ENCODE results near the gene KDM2B.
"Not testable (repeated sequence)": the region's sequence is repeated elsewhere in the genome, so short reads cannot be mapped to it uniquely, and the experiment has no call there.

The KDM2B gene

GRCh38 chr12:121580959-121581685, at the start of gene KDM2B:
TSS of gene KDM2B (minus strand) at chr12:121581023. CDS start at chr12:121580911, 112 bp downstream.
- peak; percentile 72 for DNase-seq

GRCh38 chr12:121628536-121628935, 47.7 kb upstream of the KDM2B start:
- no peak for DNase-seq

GRCh38 chr12:121628037-121628436, 47.2 kb upstream of the KDM2B start:
- peak; percentile 22 for DNase-seq

DNA sequence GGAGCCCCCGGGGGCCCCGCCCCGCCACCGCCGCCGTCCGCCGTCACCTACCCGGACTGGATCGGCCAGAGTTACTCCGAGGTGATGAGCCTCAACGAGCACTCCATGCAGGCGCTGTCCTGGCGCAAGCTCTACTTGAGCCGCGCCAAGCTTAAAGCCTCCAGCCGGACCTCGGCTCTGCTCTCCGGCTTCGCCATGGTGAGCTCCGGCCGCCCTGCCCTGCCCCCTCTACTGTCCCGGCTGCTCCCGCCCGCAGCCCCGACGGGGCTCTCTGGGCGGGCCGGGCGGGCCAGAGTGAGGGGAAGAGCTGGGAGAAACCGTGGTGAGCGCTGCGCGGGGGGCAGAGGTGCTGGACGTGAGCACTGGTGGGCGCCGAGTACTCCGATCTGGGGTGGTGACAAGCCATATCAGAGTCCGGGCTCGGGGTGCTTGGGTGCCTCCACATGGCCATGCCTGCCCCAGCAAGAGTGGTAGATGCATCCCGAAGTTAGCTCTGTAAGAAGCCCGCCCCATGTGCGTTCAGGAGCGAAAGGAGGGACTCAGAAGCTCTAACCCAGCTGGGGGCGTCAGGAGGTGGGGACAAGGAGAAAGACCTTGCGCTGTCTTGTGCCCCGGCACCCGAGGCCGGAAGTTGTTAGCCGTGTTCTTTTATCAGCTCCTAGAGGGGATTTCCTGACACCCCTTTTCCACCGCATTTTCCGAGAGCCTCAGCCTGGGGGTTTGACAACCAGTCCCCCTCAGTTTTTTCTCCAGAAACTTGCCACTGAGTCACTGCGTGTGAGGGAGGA, 46.2 kb upstream of the KDM2B start:
- DNase-seq, result peak; percentile 85

GRCh38 chr12:121626087-121626852, 45.4 kb upstream of the KDM2B start, which contains the start of gene ORAI1:
TSS of gene ORAI1 (plus strand) at chr12:121626530.
- peak; percentile 99 for DNase-seq

DNA sequence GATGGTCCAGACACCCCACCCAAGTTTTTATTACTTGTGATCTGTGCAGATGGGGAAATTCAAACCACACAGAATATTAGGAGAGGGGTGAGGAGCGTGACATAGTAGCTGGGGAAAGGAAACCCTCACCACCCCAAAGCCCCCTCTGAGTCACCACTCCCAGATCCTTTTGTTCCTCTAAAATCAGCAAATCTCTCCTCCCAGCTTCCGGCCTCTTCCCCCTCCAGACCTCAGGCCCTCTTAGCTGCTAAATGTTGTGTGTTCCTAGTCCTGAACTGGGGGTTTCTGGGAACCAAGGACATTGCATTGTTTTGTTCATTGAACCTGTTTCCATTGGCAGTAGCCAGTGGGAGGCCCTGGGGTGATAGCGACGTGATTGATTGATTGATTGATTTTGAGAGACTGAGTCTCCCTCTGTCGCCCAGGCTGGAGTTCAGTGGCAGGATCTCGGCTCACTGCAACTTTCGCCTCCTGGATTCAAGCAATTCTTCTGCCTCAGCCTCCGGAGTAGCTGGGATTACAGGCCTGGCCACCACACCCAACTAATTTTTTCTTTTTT, 39.6 kb upstream of the KDM2B start:
- DNase-seq, result no peak

DNA sequence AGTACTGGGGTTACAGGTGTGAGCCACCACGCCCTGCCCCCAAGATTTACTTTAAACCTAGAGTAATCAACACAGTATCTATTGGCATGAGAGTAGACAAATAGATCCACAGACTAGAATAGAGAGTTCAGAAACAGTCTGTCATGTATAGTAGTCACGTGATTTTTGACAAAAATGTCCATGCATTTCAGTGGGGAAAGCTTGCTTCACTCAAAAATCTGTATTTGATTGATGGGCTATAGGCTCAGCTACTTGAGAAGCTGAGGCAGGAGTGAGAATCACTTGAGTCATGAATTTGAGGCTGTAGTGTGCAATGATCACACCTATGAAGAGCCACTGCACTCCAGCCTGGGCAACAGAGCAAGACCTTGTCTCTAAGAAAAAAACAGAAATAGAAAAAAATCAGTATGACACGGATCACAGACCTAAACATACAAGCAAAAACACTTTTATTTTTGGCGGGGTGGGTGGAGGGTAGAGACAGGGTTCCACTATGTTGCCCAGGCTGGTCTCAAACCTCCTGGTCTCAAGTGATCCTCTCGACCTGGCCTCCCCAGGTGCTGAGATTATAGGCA, 37.9 kb upstream of the KDM2B start:
- no peak for DNase-seq

DNA sequence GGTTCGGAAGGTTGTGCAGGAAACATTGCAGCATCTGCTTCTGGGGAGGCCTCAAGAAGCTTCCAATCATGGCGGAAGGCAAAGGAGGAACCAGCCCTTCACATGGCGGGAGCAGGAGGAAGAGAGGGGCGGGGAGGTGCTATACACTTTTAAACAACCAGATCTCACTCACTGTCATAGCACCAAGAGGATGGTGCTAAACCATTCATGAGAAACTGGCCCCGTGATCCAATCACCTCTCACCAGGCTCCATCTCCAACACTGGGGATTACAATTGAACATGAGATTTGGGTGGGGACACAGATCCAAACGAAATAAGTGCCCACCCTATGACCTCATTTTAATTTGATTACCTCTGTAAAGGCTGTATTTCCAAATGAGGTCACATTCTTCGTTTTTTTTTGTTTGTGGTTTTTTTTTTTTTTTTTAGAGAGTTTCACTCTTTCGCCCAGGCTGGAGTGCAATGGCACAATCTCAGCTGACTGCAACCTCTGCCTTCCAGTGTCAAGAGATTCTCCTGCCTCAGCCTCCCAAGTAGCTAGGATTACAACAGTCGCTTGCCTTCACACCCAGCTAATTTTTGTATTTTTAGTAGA, 34.1 kb upstream of the KDM2B start:
- DNase-seq, result no peak

GRCh38 chr12:121613462-121613861, 32.6 kb upstream of the KDM2B start:
- DNase-seq, result no peak

DNA sequence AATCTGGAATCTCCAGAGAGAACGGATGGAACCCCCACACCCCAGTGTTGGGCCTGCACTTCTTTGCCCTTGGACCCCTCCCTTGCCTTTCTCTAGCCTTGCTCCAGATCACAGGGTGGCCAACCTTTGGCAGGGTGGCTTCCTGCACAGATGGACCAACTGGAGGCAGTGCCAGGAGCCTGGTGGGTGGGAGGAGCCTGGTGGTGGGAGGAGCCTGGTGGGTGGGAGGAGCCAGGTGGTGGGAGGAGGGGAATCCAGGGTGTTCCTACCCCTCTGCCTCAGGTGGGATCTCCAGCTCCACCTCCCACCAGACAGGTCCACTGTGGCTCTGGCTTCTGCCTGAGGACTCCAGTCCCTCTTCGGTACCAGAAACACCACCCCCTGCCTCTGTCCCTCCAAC, 30.5 kb upstream of the KDM2B start:
- DNase-seq, result peak; percentile 87

DNA sequence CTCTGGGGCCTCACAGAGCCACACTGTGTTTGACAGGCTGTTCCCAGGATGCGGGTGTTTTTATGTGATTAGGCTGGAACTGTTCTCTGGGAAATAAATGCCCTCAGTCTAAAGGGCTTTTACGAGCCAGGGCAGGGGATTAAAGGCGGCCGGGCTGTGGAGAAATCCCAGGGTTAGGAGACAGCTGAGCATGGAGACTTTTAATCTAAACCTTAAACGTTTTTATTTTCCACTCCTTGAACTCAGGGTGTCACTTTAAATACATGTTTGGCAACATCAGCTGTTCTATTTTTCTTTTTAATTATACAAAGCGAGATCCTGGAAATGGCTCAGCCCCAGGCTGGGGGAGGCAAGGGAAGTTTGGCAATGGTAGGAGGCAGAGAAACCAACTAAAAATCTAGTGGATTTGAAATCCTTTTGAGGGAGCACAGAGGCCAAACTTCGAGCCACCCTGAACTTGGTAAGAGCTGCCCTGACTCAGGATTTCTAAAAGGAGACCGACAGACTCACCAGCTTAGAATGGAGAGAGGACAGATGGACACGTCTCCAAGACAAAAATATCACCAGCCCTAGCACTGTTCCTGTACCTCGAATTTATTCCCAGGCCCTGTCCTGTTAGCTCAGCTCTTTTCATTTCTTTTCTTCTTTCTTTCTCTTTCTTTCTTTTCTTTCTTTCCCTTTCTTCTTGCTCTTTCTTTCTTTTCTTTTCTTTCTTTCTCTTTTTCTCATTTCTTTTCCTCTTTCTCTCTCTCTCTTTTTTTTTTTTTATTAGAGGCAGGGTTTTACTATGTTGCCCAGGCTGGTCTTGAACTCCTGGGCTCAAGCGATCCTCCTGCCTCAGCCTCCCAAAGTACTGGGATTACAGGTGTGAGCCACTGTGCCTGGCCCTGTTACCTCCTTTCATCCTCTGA, 29.7 kb upstream of the KDM2B start:
- no peak for DNase-seq

GRCh38 chr12:121608301-121608700, 27.5 kb upstream of the KDM2B start:
- no peak for DNase-seq

- DNase-seq, result no peak
Measured at GRCh38 chr12:121603581-121603980, 22.8 kb upstream of the KDM2B start.

GRCh38 chr12:121602766-121603165, 21.9 kb upstream of the KDM2B start:
- no peak for DNase-seq

- DNase-seq, result peak; percentile 55
Measured at GRCh38 chr12:121600702-121601336, 20.0 kb upstream of the KDM2B start.

- DNase-seq, result no peak
Measured at GRCh38 chr12:121596526-121596925, 15.7 kb upstream of the KDM2B start.

DNA sequence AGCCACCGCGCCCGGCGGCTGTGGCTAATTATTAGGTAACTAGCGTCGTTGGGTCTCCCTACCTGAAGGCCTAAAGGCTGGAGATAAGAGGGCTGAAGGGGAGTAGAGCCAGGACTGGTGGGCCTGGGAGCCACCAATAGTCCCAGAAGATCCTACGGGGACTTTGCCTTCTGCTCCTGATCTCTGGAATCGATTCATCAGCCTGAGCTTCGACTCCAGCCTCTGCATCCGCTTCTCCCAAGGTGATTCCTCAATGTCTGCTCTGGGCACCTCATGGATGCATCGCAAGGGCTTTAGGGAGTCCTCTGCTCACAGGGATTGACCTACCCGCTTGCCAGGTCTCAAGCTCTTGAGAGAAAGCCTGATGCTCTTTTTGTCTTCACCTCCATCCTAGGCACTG, 14.7 kb upstream of the KDM2B start:
- DNase-seq, result no peak

DNA sequence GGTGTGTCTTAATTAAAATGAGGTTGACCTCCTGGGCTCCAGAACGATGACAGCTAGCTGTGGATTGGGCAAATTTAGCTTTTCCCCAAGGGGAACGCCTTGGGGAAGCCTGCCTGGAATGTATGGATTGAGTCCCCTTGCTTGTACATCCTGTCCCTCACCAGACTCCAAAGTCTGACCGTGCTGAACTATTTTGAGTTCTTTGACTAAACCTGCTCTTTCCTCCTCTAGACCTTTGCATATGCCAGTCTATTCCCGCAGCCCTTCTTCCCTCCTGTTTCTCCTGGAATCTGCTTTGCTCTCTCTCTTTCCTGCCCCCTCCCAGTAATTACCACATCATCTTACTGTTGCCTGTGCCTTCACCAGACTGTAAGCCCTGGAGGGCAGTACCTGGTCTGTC, 11.5 kb upstream of the KDM2B start:
- no peak for DNase-seq

- DNase-seq, result no peak
Measured at GRCh38 chr12:121590476-121591143, 9.8 kb upstream of the KDM2B start.

DNA sequence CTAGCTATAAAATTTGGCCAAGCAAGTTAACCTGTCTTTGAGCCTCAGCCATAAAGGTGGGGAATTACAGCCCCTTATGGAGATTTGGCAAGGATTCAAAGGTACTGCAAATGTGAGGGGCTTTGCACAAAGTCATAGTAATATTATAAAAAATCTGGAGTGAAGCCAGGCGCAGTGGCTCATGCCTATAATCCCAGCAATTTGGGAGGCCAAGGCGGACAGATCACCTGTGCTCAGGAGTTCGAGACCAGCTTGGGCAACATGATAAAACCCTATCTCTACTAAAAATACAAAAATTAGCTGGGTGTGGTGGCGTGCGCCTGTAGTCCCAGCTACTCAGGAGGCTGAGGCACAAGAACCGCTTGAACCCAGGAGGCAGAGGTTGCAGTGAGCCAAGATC, 4.1 kb upstream of the KDM2B start:
- DNase-seq, result not testable (repeated sequence)
